ENCODE data around the gene TBCD.
A peak's percentile ranks its signal among the peaks of the same experiment; 100 is the strongest.

Gene TBCD

GRCh38 chr17:82835766-82836512, 84.1 kb downstream of the TBCD start:
- no peak for DNase-seq

DNA sequence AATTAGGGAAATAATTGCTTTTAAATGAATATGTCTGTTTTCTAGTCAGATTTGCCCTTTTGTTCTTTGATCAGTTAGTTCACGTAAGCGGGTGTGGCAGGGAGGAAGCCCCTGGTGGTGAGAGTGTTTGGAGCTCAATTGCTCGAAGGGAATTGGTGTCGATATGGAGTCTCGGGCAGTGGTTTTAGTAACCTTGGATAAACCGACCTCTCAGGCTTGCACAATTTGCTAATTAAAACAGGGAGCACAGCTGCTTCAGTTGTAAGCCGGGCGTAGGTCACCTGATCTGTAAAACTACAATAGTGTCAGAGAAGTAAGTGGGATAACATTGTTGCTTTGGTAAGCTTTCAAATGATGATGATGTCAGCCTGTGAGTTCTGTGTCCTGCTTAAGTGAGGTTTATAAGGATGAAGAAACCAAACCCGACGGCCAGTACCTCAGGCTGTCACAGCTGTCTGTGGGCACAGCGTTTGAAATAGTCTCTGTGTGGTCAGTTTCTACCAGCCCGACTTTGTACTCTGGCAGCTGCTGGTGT, 85.0 kb downstream of the TBCD start:
- no peak for DNase-seq

- DNase-seq, result no peak
Measured at GRCh38 chr17:82837586-82838320, 85.9 kb downstream of the TBCD start.

GRCh38 chr17:82838386-82839063, 86.7 kb downstream of the TBCD start:
- no peak for DNase-seq

- DNase-seq, result no peak
Measured at GRCh38 chr17:82839617-82840292, 87.9 kb downstream of the TBCD start, which contains the start of gene ZNF750. Gene ZNF750 (minus strand): TSS chr17:82840022. CDS start chr17:82832454, 7,568 bp downstream.

DNA sequence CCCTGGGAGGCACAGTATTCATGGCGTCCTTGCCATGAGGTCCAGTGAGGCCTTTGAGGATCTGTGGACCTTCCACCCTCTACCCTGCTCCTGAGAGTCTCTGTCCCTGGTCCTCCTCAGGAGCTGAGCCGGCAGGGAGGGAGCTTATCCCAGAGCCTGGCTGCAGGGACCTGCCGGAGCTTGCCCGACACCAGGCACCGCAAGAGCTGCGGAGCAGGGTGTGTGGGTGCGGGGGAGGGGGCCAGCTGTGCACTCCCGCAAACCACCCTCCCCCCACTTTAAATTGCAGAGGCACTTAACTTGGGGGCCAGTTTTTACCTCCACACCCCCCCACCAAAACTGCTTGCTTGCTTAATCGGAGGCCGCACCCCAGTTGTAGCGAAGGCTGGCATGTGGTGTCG, 88.6 kb downstream of the TBCD start:
- DNase-seq, result no peak

- DNase-seq, result no peak
Measured at GRCh38 chr17:82841921-82842596, 90.2 kb downstream of the TBCD start.

DNA sequence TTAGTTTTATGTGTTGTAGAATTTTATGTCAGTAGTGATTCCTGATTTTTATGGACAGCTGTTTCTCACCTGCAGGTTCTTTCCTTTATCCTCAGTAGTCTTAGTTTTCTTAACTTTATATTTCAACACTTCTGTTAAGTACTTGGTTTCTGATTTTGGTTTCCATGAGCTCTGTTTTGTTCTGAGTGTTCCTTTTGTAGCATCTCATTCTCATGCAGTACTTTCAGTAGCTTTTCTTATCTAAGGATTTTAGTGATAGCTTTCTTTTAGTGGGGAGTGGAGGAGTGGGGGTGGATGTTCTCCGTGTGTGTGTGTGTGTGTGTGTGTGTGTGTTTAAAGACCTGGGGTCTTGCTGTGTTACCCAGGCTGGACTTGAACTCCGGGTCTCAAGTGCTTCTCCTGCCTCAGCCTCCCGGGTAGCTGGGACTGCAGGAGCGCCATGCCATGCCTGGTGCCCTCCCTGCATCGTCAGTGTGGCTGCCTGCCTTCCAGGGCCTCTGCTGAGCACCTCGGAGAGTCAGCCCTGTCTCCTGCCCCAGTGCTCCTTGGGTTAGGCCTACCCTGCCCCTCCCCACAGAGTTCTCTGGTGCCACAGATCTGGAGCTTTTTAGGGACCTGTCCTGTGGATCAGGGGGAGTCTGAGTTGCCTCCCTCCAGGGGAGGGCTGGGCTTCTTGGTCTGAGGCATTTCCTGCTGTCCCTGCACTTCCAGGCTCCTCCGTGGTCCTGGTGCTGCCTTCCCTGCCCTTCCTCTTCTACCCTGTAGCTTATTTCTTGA, 92.2 kb downstream of the TBCD start:
- DNase-seq, result no peak

DNA sequence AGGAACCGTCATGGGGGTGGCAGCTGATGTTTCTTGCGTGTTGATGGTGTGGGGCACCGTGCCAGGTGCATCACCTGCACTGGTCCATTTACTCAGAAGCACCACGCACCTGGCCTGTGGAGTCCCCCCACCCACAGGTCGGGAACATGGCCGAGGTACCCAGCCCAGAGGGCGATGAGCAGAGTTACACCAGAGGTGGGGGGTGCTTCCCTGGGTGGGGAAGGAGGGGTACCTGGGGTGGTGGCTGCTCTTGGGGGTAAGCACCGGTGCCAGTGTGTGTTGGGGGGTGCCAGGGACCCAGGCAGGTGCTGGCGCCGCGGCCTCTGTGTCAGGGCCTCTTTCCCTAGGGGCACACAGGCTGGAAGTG, 92.9 kb downstream of the TBCD start:
- DNase-seq, result no peak

- no peak for DNase-seq
Measured at GRCh38 chr17:82845163-82845807, 93.4 kb downstream of the TBCD start.

DNA sequence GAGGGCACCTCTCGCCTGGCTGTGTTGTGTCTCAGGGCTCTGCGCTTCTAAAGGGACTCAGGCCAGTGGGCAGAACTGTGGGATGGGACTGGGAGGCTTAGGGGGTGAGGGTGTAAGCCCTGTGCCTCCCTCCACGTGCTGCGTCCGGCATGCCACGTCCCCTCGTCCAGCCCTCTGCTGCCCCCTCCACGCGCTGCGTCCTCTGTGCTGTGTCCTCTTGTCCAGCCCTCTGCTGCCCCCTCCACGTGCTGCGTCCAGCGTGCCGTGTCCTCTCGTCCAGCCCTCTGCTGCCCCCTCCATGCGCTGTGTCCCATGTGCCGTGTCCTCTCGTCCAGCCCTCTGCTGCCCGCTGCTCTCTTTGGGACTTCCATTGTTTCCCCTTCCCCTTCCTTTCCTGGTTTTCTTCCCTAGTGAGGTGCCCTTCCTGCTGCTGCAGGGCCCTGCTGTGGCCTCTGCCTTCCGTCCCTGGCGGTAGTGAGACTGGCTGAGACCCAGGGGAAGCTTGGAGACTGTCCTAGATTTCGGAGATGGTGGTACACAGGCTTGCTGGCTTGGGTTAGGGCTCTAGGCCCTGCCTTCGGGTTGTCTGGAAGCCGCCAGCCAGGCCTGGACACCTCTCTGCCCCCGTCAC, 94.3 kb downstream of the TBCD start:
- DNase-seq, result no peak

- peak; percentile 39 for DNase-seq
Measured at GRCh38 chr17:82848022-82848592, 96.2 kb downstream of the TBCD start.

DNA sequence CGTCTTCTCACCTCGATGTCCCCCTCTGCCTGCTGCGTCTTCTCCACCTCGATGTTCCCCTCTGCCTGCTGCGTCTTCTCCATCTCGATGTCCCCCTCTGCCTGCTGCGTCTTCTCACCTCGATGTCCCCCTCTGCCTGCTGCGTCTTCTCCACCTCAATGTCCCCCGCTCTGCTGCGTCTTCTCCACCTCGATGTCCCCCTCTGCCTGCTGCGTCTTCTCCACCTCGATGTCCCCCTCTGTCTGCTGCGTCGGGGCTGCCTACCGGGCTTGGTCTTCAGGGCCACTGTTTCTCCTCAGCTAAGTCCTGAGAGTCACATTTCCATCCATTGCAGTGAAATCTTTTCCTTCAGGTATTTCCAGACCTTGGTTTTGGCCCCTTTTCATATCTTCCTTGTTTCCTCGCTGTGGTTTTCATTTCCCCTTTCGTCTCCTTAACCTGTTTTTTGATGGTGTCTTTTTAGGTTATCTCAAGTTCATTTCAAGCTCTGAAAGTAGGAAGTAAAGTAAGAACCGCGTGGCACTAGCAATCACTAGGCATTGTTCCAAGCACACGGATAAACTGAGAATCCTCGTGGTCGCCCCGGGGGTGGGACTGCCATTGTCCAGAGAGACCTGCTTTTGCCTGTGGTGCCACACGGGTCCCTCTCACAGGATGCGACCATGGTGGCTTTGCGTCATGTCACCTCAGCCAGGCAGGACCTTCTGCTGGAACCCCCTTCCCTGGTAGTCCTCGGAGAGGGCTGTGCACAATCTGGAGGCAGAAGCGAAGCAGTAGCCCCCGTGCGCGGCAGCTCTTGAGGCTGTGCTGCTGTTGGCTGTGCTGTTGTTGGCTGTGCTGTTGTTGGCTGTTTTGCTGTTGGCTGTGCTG, 97.4 kb downstream of the TBCD start:
- DNase-seq, result no peak

- no peak for DNase-seq
Measured at GRCh38 chr17:82851381-82851780, 99.5 kb downstream of the TBCD start.

DNA sequence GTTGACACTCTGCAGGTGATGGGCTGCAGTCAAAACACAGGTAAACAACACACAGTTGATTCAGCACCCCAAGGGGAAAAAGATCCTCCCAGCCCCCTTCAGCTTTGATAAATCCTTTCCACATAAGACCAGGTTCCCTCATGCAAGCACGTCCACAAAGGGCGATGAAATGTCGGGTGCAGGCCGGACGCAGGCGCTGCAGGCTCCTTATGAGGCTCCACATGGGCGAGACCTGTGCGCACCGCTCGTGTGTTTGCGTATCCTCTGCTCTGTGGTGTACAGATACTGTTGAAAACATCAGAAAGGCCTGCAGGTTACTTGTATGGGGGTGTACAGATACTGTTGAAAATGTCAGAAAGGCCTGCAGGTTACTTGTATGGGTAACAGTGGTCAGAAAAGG, 102.4 kb downstream of the TBCD start:
- no peak for DNase-seq

DNA sequence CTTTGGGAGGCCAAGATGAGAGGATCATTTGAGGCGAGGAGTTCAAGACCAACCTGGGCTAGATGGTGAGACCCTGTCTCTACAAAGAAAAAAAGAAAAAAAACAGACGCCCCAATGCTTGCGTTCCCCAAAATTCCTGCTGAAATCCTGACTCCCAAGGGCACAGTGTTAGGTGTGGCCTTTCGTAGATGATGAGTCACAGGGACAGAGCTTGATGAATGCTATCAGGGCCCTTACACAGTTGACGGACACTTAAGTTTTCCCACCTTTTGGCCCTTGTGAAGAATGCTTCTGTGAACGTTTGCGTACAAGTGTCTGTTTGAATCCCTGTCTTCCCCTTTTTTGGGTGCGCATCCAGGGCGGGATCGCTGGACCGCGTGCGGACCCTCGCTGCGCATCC, 104.5 kb downstream of the TBCD start:
- DNase-seq, result no peak

DNA sequence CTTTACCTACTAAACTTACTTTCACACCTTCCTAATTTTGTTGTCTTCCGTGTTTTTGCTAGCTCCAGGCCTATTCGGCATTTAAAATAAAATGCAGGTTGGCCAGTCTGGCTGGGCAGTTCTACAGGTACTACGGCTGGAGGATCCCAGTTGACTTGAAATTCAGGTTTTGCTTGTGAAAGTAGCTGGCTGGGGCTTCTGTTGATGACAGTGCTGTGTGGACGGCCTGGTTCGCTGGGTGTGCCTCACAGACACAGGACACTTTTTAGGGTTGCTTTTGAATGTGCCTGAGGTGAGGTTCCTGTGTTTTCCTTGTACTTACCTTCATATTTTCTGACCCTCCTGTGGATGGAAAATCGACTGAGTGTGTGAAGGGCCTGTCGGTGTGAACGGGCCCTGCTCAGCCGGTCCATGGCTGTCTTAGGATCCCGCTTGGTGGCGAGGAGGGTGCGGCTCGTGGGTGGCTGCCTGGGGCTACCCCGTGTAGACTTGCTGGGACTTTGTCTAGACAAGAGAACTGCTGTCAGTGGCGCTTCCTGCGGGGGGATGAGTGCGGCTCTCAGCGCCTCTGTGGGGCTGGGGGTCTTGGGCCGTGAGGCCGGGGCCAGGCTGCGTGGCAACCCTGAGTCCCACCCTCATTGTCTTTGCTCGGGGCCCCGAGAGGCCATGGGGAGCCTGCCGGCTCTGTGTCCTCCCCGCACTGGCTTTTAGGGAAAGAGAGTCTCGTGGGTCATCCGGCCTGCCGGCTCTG, 106.7 kb downstream of the TBCD start:
- DNase-seq, result no peak
